Stimulated activated CD4-positive, alpha-beta T cell treated with anti-CD3 and anti-CD28 coated beads, TNF-alpha, amount 100 ng/mL, for 24 hours (primary cell): Measurements from ENCODE around the gene ITGA7.
A peak's percentile ranks its signal among the peaks of the same experiment; 100 is the strongest.

Experiments used
- DNase-seq, 3 experiments: peaks; one replicate each; pipeline ENCODE4 v3.0.0-alpha.2; 2020; ENCODE audit warnings: low read depth in 3 of 3

ITGA7 gene

GRCh38 chr12:55700255-55701018 lies 7.3 kb downstream of the ITGA7 start:
- DNase-seq: no peak

GRCh38 chr12:55699471-55700055 lies 8.1 kb downstream of the ITGA7 start:
- no peak for DNase-seq

GRCh38 chr12:55698965-55699364 lies 8.7 kb downstream of the ITGA7 start:
- no peak for DNase-seq

- no peak for DNase-seq
Measured at GRCh38 chr12:55698241-55698955, 9.3 kb downstream of the ITGA7 start.

GRCh38 chr12:55697686-55698085 lies 10.0 kb downstream of the ITGA7 start:
- DNase-seq: no peak

GRCh38 chr12:55696796-55697462 lies 10.8 kb downstream of the ITGA7 start:
- no peak for DNase-seq

GRCh38 chr12:55696141-55696540 lies 11.6 kb downstream of the ITGA7 start:
- no peak for DNase-seq

- no peak for DNase-seq
Measured at GRCh38 chr12:55695349-55695748, 12.4 kb downstream of the ITGA7 start.

- DNase-seq: no peak
Measured at GRCh38 chr12:55694651-55695050, 13.1 kb downstream of the ITGA7 start.

- DNase-seq: no peak
Measured at GRCh38 chr12:55694188-55694515, 13.6 kb downstream of the ITGA7 start.

GRCh38 chr12:55693323-55694187 lies 14.1 kb downstream of the ITGA7 start:
- no peak for DNase-seq

GRCh38 chr12:55692631-55693322 lies 14.9 kb downstream of the ITGA7 start:
- DNase-seq: no peak

- no peak for DNase-seq
Measured at GRCh38 chr12:55688716-55689655, 18.7 kb downstream of the ITGA7 start.

- DNase-seq: peak in 1 of 3 experiments; percentile 34
Measured at GRCh38 chr12:55687746-55688145, 20.0 kb downstream of the ITGA7 start.

GRCh38 chr12:55686366-55687010 lies 21.2 kb downstream of the ITGA7 start:
- DNase-seq: no peak

GRCh38 chr12:55685671-55686070 lies 22.0 kb downstream of the ITGA7 start:
- DNase-seq: no peak

GRCh38 chr12:55684761-55685370 lies 22.8 kb downstream of the ITGA7 start:
- DNase-seq: no peak

GRCh38 chr12:55683676-55684075 lies 24.0 kb downstream of the ITGA7 start:
- no peak for DNase-seq
